ENCODE measurements around the gene GNG7.

Gene GNG7

GRCh38 chr19:2702170-2703076 is at the start of gene GNG7:
GNG7 (minus strand) TSS chr19:2702694; CDS start chr19:2520688, 182,006 bp downstream.
- H3K9me3 ChIP-seq (ENCODE audit: low read depth, low read length) = no peaks in the 10 kb centered on the region
- no peaks in the 10 kb centered on the region for H3K36me3 ChIP-seq (ENCODE audit: insufficient read depth, low read length)
- no peak within 1 kb of the TSS for H3K9ac ChIP-seq (ENCODE audit: insufficient read length)
- H3K4me3 ChIP-seq = peak within 1 kb of the TSS; percentile 79
- no peak within 1 kb of the TSS for H3K27ac ChIP-seq
- no peak for DNase-seq (ENCODE audit: low read depth, low spot score)
- TF ChIP-seq POLR2AphosphoS5 (IDR thresholded peaks at IDR 0.05; ENCODE audit: borderline replicate concordance, low read depth, low read length) (no peak), FOXP2 (optimal IDR thresholded peaks at IDR 0.05; ENCODE audit: control extremely low read depth, extremely low read length, insufficient read depth) (no peak), EZH2 (IDR thresholded peaks at IDR 0.05) (no peak)

- TF ChIP-seq FOXP2 (optimal IDR thresholded peaks at IDR 0.05; ENCODE audit: control extremely low read depth, extremely low read length, insufficient read depth) = no peak
- no peak for TF ChIP-seq POLR2AphosphoS5 (IDR thresholded peaks at IDR 0.05; ENCODE audit: borderline replicate concordance, low read depth, low read length)
- TF ChIP-seq EZH2 (IDR thresholded peaks at IDR 0.05) = no peak
- Histone ChIP-seq H3K36me3 (ENCODE audit: insufficient read depth, low read length) (peaks cover 9% of the 10 kb centered on the region; the same call in 1 of the 2 replicates), H3K27ac (no peak overlapping the region), H3K9ac (ENCODE audit: insufficient read length) (no peak overlapping the region), H3K4me3 (no peak overlapping the region), H3K9me3 (ENCODE audit: low read depth, low read length) (no peaks in the 10 kb centered on the region)
- no peak for DNase-seq (ENCODE audit: low read depth, low spot score)
Measured at GRCh38 chr19:2751438-2751830, 48.9 kb upstream of the GNG7 start.

GRCh38 chr19:2750808-2751437 is 48.4 kb upstream of the GNG7 start:
- TF ChIP-seq EZH2 (IDR thresholded peaks at IDR 0.05) (no peak), POLR2AphosphoS5 (IDR thresholded peaks at IDR 0.05; ENCODE audit: borderline replicate concordance, low read depth, low read length) (no peak), FOXP2 (optimal IDR thresholded peaks at IDR 0.05; ENCODE audit: control extremely low read depth, extremely low read length, insufficient read depth) (no peak)
- Histone ChIP-seq H3K27ac (no peak overlapping the region), H3K9me3 (ENCODE audit: low read depth, low read length) (no peaks in the 10 kb centered on the region), H3K36me3 (ENCODE audit: insufficient read depth, low read length) (peaks cover 9% of the 10 kb centered on the region; the same call in 1 of the 2 replicates), H3K4me3 (no peak overlapping the region), H3K9ac (ENCODE audit: insufficient read length) (no peak overlapping the region)
- DNase-seq (ENCODE audit: low read depth, low spot score) = no peak

- H3K9ac ChIP-seq (ENCODE audit: insufficient read length) = no peak overlapping the region
- H3K27ac ChIP-seq = no peak overlapping the region
- no peak overlapping the region for H3K4me3 ChIP-seq
- H3K36me3 ChIP-seq (ENCODE audit: insufficient read depth, low read length) = no peaks in the 10 kb centered on the region
- TF ChIP-seq FOXP2 (optimal IDR thresholded peaks at IDR 0.05; ENCODE audit: control extremely low read depth, extremely low read length, insufficient read depth) = no peak
- TF ChIP-seq POLR2AphosphoS5 (IDR thresholded peaks at IDR 0.05; ENCODE audit: borderline replicate concordance, low read depth, low read length) = no peak
- TF ChIP-seq EZH2 (IDR thresholded peaks at IDR 0.05) = no peak
- no peaks in the 10 kb centered on the region for H3K9me3 ChIP-seq (ENCODE audit: low read depth, low read length)
- DNase-seq (ENCODE audit: low read depth, low spot score) = no peak
Measured at GRCh38 chr19:2747349-2747748, 44.9 kb upstream of the GNG7 start.

GRCh38 chr19:2744113-2744512 is 41.6 kb upstream of the GNG7 start:
- Histone ChIP-seq H3K4me3 (no peak overlapping the region), H3K36me3 (ENCODE audit: insufficient read depth, low read length) (no peaks in the 10 kb centered on the region), H3K9ac (ENCODE audit: insufficient read length) (no peak overlapping the region), H3K27ac (no peak overlapping the region), H3K9me3 (ENCODE audit: low read depth, low read length) (no peaks in the 10 kb centered on the region)
- no peak for DNase-seq (ENCODE audit: low read depth, low spot score)
- no peak for TF ChIP-seq POLR2AphosphoS5 (IDR thresholded peaks at IDR 0.05; ENCODE audit: borderline replicate concordance, low read depth, low read length)

GRCh38 chr19:2743099-2743498 is 40.6 kb upstream of the GNG7 start:
- no peak overlapping the region for H3K4me3 ChIP-seq
- H3K36me3 ChIP-seq (ENCODE audit: insufficient read depth, low read length) = no peaks in the 10 kb centered on the region
- H3K9ac ChIP-seq (ENCODE audit: insufficient read length) = no peak overlapping the region
- H3K9me3 ChIP-seq (ENCODE audit: low read depth, low read length) = no peaks in the 10 kb centered on the region
- DNase-seq (ENCODE audit: low read depth, low spot score) = no peak
- no peak overlapping the region for H3K27ac ChIP-seq
- TF ChIP-seq FOXP2 (optimal IDR thresholded peaks at IDR 0.05; ENCODE audit: control extremely low read depth, extremely low read length, insufficient read depth) = no peak

GRCh38 chr19:2740314-2740656 is 37.8 kb upstream of the GNG7 start:
- no peak for DNase-seq (ENCODE audit: low read depth, low spot score)
- H3K36me3 ChIP-seq (ENCODE audit: insufficient read depth, low read length) = peaks cover 8% of the 10 kb centered on the region; the same call in 1 of the 2 replicates
- H3K4me3 ChIP-seq = no peak overlapping the region
- no peak overlapping the region for H3K9ac ChIP-seq (ENCODE audit: insufficient read length)
- no peaks in the 10 kb centered on the region for H3K9me3 ChIP-seq (ENCODE audit: low read depth, low read length)
- no peak overlapping the region for H3K27ac ChIP-seq
- TF ChIP-seq FOXP2 (optimal IDR thresholded peaks at IDR 0.05; ENCODE audit: control extremely low read depth, extremely low read length, insufficient read depth) (no peak), POLR2AphosphoS5 (IDR thresholded peaks at IDR 0.05; ENCODE audit: borderline replicate concordance, low read depth, low read length) (no peak), EZH2 (IDR thresholded peaks at IDR 0.05) (no peak)

- Histone ChIP-seq H3K9ac (ENCODE audit: insufficient read length) (peak within 1 kb of the TSS; percentile 82), H3K36me3 (ENCODE audit: insufficient read depth, low read length) (peaks cover 8% of the 10 kb centered on the region; the same call in 1 of the 2 replicates), H3K27ac (no peak within 1 kb of the TSS), H3K9me3 (ENCODE audit: low read depth, low read length) (no peaks in the 10 kb centered on the region), H3K4me3 (peak within 1 kb of the TSS; percentile 93)
- DNase-seq (ENCODE audit: low read depth, low spot score) = peak; percentile 95
- no peak for TF ChIP-seq EZH2 (IDR thresholded peaks at IDR 0.05)
- TF ChIP-seq POLR2AphosphoS5 (IDR thresholded peaks at IDR 0.05; ENCODE audit: borderline replicate concordance, low read depth, low read length) = peak; percentile 54; the same call in 1 of the 2 replicates
Measured at GRCh38 chr19:2739602-2740313, 37.3 kb upstream of the GNG7 start, which contains the start of gene SLC39A3. SLC39A3 (minus strand) TSS chr19:2740017; CDS start chr19:2737257, 2,760 bp downstream.
